A673 (cell line): Measurements from ENCODE around the gene RGS21. TPM values are rescaled to one million over a fixed set of nuclear protein-coding genes. Genes with fewer than 3 reads are reported as not detected.

ENCODE experiments used
- Bru-seq: library from RNA; stranded (reverse); fragments of 400-500 nt; gene quantifications from one replicate; lab custom pipeline; 2021; lab: Mats Ljungman, UMichigan
- BruChase-seq, 2 experiments: library from RNA; stranded (reverse); fragments of 400-500 nt; gene quantifications; one replicate each; lab custom pipeline; 2021; lab: Mats Ljungman, UMichigan
- BruUV-seq: library from RNA; stranded (reverse); fragments of 400-500 nt; replicated peaks from 2 replicates; lab custom pipeline; 2021; lab: Mats Ljungman, UMichigan
- CTCF ChIA-PET: fragments of 300-600 bp; sonication (Branson Sonifier 250); formaldehyde crosslinking; loops from one replicate; lab custom pipeline; 2022; ENCODE audit warnings: antibody characterized with exemption; lab: Charles Lee
- POLR2A ChIA-PET: fragments of 300-600 bp; sonication (Branson Sonifier 250); formaldehyde crosslinking; loops from one replicate; lab custom pipeline; 2022; ENCODE audit warnings: antibody characterized with exemption; ENCODE audit not compliant: low non-redundant PET; lab: Charles Lee
- DNase-seq: peaks from one replicate; pipeline ENCODE4 v3.0.0-alpha.2; 2015; ENCODE audit warnings: low spot score
- H3K27ac ChIP-seq: fragments of 200-600 bp; sonication (generic); 2 replicates; pipeline ENCODE4 v1.5.1; 2016; ENCODE audit warnings: mixed run types, low read depth, mild to moderate bottlenecking, mixed read lengths, antibody characterized with exemption, low read length; ENCODE audit not compliant: poor library complexity, severe bottlenecking
- H3K27me3 ChIP-seq: fragments of 200-600 bp; sonication (generic); replicated peaks from 2 replicates; pipeline ENCODE4 v1.6.1; 2017; ENCODE audit warnings: mixed run types, low read depth, mild to moderate bottlenecking, mixed read lengths, antibody characterized with exemption, low read length; ENCODE audit not compliant: insufficient read depth, poor library complexity
- H3K36me3 ChIP-seq: fragments of 200-600 bp; sonication (generic); 2 replicates; pipeline ENCODE4 v1.6.1; 2016; ENCODE audit warnings: mixed run types, mild to moderate bottlenecking, mixed read lengths, antibody characterized with exemption, low read length; ENCODE audit not compliant: insufficient read depth, poor library complexity, severe bottlenecking
- H3K4me1 ChIP-seq: fragments of 200-600 bp; sonication (generic); 2 replicates; pipeline ENCODE4 v1.6.1; 2017; ENCODE audit warnings: mixed run types, mild to moderate bottlenecking, mixed read lengths, antibody characterized with exemption, low read length; ENCODE audit not compliant: insufficient read depth, poor library complexity, severe bottlenecking
- H3K4me3 ChIP-seq: fragments of 200-600 bp; sonication (generic); 2 replicates; pipeline ENCODE4 v1.5.1; 2016; ENCODE audit warnings: low read depth, mixed run types, mild to moderate bottlenecking, mixed read lengths, low read length; ENCODE audit not compliant: poor library complexity, severe bottlenecking
- H3K9me3 ChIP-seq: fragments of 200-600 bp; sonication (generic); 2 replicates; pipeline ENCODE4 v1.6.1; 2016; ENCODE audit warnings: mixed run types, low read depth, mild to moderate bottlenecking, mixed read lengths, antibody characterized with exemption, low read length; ENCODE audit not compliant: poor library complexity, severe bottlenecking
- CTCF ChIP-seq: fragments of 300-800, 200-600 bp; sonication (generic); conservative IDR thresholded peaks from 2 replicates; pipeline ENCODE4 v1.5.1; 2017; ENCODE audit warnings: low read depth, mild to moderate bottlenecking, antibody characterized with exemption, low read length, moderate library complexity, mixed read lengths
- EZH2 ChIP-seq: fragments of 200-600 bp; sonication (generic); IDR thresholded peaks from 2 replicates; pipeline ENCODE4 v1.6.1; 2017; ENCODE audit warnings: borderline replicate concordance, low read depth, mild to moderate bottlenecking, mixed read lengths, antibody characterized with exemption, low read length; ENCODE audit not compliant: poor library complexity, severe bottlenecking
- intact Hi-C: fragments of 100-400 bp; cut with micrococcal nuclease; formaldehyde crosslinking; loops from one replicate; pipeline ENCODE4 v1.10.0; 2022; ENCODE audit not compliant: unreplicated experiment
- long read RNA-seq: library from polyadenylated mRNA; stranded (forward); transcript quantifications from one replicate; pipeline ENCODE4 v2.0.0, GENCODE V29; 2022
- total RNA-seq: library from RNA; stranded (reverse); gene quantifications from 2 replicates; pipeline ENCODE4 v1.2.3, GENCODE V29; 2021

RGS21 gene
- total RNA-seq (0.17 and 0.43 TPM in 2 replicates), Bru-seq, nascent RNA (percentile 33 among the genes with signal in this experiment), BruChase-seq, experiment 1, labeled RNA remaining after a 2-hour chase (percentile 23 among the genes with signal in this experiment), BruChase-seq, experiment 2, labeled RNA remaining after a 6-hour chase (percentile 22 among the genes with signal in this experiment)
- long read RNA-seq, partial matches to known transcripts: 0 of 1 reads
- long read RNA-seq, other reads (novel, unspliced or antisense): 0 of 1 reads

- no peak for TF ChIP-seq CTCF
- TF ChIP-seq EZH2: no peak
- no peaks in the 10 kb centered on the region for H3K27me3 ChIP-seq
- intact Hi-C loops: loop anchor here (2.0 to 10.0 kb wide), 2 partner anchors 128 to 1682 kb away; no protein-coding TSS in a partner anchor
- no peak within 1 kb of the TSS for H3K4me3 ChIP-seq
- H3K36me3 ChIP-seq: no peaks in the 10 kb centered on the region
- peak within 1 kb of the TSS; percentile 51 for H3K27ac ChIP-seq
- DNase-seq: peak; percentile 72
- no TSS peak for BruUV-seq
- H3K4me1 ChIP-seq: peaks cover 63% of the 10 kb centered on the region
- CTCF ChIA-PET: no interaction called here
- H3K9me3 ChIP-seq: no peaks in the 10 kb centered on the region
- POLR2A ChIA-PET: no interaction called here
Measured at GRCh38 chr1:192316942-192317450, at the start of gene RGS21. Gene RGS21, plus strand, starts transcription at chr1:192316992. Its CDS starts 26,045 bp downstream, at chr1:192343037.

- H3K27ac ChIP-seq: no peak overlapping the region
- no peaks in the 10 kb centered on the region for H3K4me1 ChIP-seq
- H3K9me3 ChIP-seq: no peaks in the 10 kb centered on the region
- TF ChIP-seq EZH2: no peak
- no peak for TF ChIP-seq CTCF
- H3K4me3 ChIP-seq: no peak overlapping the region
- no peaks in the 10 kb centered on the region for H3K27me3 ChIP-seq
- no TSS peak for BruUV-seq
- no peaks in the 10 kb centered on the region for H3K36me3 ChIP-seq
- intact Hi-C loops: no loop called here
- ChIA-PET POLR2A (no interaction called here), CTCF (interaction anchor here (0.6 kb wide), 1 partner anchor 241 kb away, joined by 6 read pairs; no protein-coding TSS in a partner anchor)
- no peak for DNase-seq
Measured at GRCh38 chr1:192268468-192269052, 48.2 kb upstream of the RGS21 start.

GRCh38 chr1:192270398-192270797, 46.4 kb upstream of the RGS21 start:
- intact Hi-C loops: no loop called here
- H3K4me3 ChIP-seq: no peak overlapping the region
- ChIA-PET POLR2A (no interaction called here), CTCF (no interaction called here)
- DNase-seq: no peak
- TF ChIP-seq EZH2 (no peak), CTCF (no peak)
- no peak overlapping the region for H3K27ac ChIP-seq
- no TSS peak for BruUV-seq
- H3K27me3 ChIP-seq: no peaks in the 10 kb centered on the region
- H3K9me3 ChIP-seq: no peaks in the 10 kb centered on the region
- no peaks in the 10 kb centered on the region for H3K4me1 ChIP-seq
- H3K36me3 ChIP-seq: no peaks in the 10 kb centered on the region
